ENCODE results near the gene NMNAT3.

The NMNAT3 gene

DNA sequence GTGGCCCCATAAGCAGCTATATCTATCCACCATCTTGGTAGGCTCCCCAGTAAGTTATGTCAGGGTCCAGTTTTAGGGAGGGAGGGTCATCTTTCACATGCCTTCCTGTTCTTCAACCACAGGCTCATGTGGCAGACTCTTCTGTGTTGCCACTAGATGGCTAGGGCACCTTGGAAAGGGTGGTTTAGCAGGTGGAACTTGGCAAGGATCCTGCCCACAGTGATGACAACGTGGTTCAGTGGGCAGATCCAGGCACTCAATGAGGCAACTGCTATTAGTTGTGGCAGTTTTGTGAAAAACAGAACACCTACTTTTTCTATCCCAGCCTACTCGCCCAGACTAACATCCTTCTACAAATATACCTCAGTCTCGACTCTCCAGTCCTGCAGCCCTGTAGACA lies 131.0 kb downstream of the NMNAT3 start:
- in situ Hi-C loops (cut with HindIII; ENCODE audit: low pct_ligation_motif_present, low sequenced_read_pairs) = no loop called here
- H3K4me3 ChIP-seq (ENCODE audit: low read depth, low read length) = no peak overlapping the region
- H3K36me3 ChIP-seq (replicated peaks) = no peaks in the 10 kb centered on the region
- TF ChIP-seq CTCF (IDR thresholded peaks at IDR 0.05; ENCODE audit: low read depth, low read length, missing control alignments) = no peak
- no peaks in the 10 kb centered on the region for H3K27me3 ChIP-seq (replicated peaks)
- H3K27ac ChIP-seq = no peak overlapping the region
- DNase-seq = no peak

DNA sequence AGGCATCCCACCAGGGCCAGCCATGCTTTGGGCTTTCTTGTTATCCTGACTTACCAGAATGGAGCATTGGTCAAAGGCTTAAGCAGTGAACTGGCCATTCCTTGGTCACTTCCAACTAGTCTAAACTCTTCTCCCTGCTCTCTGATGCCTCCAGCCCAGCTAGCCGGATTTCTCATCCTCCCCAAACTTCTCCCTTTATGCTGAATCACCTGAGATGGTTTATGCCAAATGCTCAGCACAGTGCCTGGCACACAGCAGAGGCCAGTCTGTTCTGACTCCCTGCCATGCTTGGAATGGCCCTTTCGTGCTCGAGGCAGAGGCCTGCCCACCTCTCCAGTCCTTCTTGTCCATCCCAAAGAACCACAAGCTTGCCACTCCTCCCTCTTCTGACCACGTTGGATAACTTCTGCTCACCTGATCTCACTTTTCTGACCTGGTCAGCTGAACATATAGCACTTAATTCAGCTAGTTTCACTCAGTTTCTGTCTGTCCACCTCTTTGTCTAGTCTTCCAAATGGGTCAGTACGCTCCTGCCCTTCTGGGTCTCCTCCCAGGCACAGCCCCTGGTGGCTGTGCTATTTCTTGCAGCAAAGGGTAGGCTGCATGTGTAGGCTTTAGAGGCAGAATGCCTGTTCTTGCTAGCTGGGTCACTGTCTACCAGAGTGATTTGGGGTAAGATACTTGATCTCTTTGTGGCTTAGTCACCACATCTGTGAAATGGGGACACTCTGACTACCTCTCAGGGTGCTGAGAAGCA lies 136.1 kb downstream of the NMNAT3 start:
- H3K27me3 ChIP-seq (replicated peaks) = no peaks in the 10 kb centered on the region
- no peaks in the 10 kb centered on the region for H3K36me3 ChIP-seq (replicated peaks)
- peak; percentile 48 for TF ChIP-seq CTCF (IDR thresholded peaks at IDR 0.05; ENCODE audit: low read depth, low read length, missing control alignments)
- in situ Hi-C loops (cut with HindIII; ENCODE audit: low pct_ligation_motif_present, low sequenced_read_pairs) = no loop called here
- no peak overlapping the region for H3K27ac ChIP-seq
- DNase-seq = no peak
- no peak overlapping the region for H3K4me3 ChIP-seq (ENCODE audit: low read depth, low read length)

DNA sequence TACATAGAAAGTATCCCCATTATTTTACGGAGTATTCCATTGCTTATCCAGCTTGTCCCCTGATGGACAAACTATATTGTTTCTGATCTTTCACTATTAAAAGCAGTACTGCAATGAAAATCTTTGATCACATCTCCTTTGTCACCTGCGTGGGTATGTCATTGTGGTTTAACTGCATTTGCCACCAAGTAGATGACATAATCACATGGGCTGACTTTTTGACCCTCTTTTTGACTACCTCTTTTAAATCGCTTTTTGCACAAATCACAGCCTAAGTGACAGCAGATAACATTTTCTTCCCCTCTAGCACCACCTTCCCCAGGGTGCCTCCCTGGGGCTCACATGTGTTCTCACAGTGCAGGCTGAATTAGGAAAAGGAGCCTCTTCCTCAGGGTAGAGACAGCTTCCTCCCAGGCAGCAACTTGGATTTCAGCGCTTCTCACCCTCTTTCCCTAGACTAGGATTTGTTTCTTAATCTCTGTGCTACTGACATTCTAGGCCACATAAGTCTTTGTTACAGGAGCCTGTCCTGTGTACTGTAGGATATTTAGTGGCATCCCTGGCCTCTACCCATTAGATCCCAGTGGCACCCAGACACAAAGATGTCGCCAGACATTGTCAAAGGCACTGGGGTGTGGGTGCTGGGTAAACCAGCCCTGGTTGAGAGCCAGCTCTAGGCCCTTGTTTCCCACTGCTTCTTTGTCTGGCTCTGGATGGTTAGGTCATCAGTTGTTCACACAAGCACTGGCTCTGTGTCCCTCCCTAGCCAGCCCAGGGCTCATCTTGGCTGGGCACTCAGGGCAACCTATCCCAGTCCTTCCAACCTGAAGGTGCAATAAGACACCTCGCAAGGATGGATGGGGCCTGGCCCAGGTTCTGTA lies 136.9 kb downstream of the NMNAT3 start:
- DNase-seq = no peak
- in situ Hi-C loops (cut with HindIII; ENCODE audit: low pct_ligation_motif_present, low sequenced_read_pairs) = no loop called here
- no peak for TF ChIP-seq CTCF (IDR thresholded peaks at IDR 0.05; ENCODE audit: low read depth, low read length, missing control alignments)
- Histone ChIP-seq H3K4me3 (ENCODE audit: low read depth, low read length) (peak overlapping the region; percentile 77), H3K27me3 (replicated peaks) (no peaks in the 10 kb centered on the region), H3K36me3 (replicated peaks) (no peaks in the 10 kb centered on the region), H3K27ac (no peak overlapping the region)

DNA sequence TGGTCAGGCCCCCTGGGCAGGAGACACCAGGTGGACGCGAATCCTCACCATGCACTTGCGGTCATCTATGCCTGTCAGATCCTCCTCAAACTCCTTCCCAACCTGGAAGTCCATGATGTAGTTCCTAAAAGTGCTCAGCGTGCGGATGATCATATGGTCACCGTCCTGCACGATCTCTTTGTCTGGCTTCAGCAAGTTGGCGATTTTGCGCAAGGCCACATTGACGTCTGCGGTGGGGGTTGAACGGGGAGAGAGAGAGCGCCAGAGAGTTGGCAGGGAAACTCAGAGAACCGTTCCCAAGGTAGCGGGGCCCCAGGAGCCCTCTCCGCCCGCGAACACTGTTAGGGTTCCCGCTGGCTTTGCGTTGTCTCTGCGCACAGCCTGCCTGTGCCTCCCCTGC lies 139.0 kb downstream of the NMNAT3 start:
- Histone ChIP-seq H3K27ac (peak overlapping the region; percentile 68), H3K4me3 (ENCODE audit: low read depth, low read length) (peak overlapping the region; percentile 77), H3K27me3 (replicated peaks) (no peaks in the 10 kb centered on the region), H3K36me3 (replicated peaks) (no peaks in the 10 kb centered on the region)
- in situ Hi-C loops (cut with HindIII; ENCODE audit: low pct_ligation_motif_present, low sequenced_read_pairs) = no loop called here
- no peak for TF ChIP-seq CTCF (IDR thresholded peaks at IDR 0.05; ENCODE audit: low read depth, low read length, missing control alignments)
- DNase-seq = peak; percentile 16

DNA sequence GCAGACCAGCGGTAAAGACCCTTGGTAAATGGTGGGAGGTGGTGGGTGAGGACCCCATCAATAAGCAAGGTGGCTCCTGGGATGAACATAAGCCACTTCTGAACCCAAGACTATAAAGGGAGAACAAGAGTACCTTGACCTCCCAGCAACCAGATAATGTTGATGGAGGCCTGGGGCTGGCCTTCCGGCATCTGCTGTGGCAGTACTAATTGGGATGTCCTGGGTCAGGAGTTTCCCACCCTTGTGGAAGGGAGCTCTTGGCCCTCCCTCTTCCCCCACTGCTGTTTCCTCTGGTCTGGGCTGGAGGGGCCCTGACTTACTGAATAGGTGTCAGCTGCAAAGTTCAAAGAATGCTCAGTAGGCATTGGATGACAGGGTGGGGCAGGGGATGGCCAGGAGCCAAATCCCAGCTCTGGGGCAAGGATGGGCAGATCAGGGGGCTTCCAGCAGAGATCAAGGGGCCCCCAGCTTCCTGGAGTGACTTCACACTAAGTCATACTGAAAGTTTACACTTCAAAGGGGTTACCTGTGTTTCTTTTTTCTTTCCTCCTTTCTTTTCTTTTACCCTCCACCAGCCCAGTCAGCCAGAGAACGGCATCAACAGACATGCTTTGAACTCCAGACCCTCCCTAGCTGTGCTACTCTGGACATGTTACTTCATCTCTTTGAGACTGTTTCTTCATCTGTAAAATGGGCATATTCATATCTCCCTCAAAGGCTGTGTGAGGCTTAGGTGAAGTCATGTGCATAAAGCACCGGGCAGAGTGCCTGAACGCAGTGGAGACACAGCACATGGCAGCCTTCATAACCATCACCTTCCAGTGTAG lies 139.8 kb downstream of the NMNAT3 start:
- Histone ChIP-seq H3K27ac (no peak overlapping the region), H3K36me3 (replicated peaks) (no peaks in the 10 kb centered on the region), H3K4me3 (ENCODE audit: low read depth, low read length) (peak overlapping the region; percentile 77), H3K27me3 (replicated peaks) (no peaks in the 10 kb centered on the region)
- no peak for TF ChIP-seq CTCF (IDR thresholded peaks at IDR 0.05; ENCODE audit: low read depth, low read length, missing control alignments)
- no peak for DNase-seq
- in situ Hi-C loops (cut with HindIII; ENCODE audit: low pct_ligation_motif_present, low sequenced_read_pairs) = no loop called here
